ENCODE data around the gene DNM2.

The DNM2 gene

GRCh38 chr19:10870955-10871603, 153.2 kb downstream of the DNM2 start, which contains the start of gene CARM1:
Gene CARM1 (plus strand): TSS chr19:10871553. CDS start chr19:10871703, 150 bp downstream.
- H3K27ac ChIP-seq (replicated peaks) = peak within 1 kb of the TSS; percentile 32; the same call in 1 of the 2 replicates
- H3K4me3 ChIP-seq (replicated peaks; ENCODE audit: insufficient read depth, low read length) = peak within 1 kb of the TSS; percentile 88
- H3K27me3 ChIP-seq (ENCODE audit: insufficient read depth, poor library complexity, severe bottlenecking) = no peaks in the 10 kb centered on the region
- TF ChIP-seq REST (IDR thresholded peaks at IDR 0.05; ENCODE audit: insufficient replicate concordance, low read depth) (no peak), CTCF (IDR thresholded peaks at IDR 0.05; ENCODE audit: insufficient read depth, low read length) (peak; percentile 14), POLR2AphosphoS5 (IDR thresholded peaks at IDR 0.05; ENCODE audit: low read depth) (no peak)
- DNase-seq (ENCODE audit: low read depth in 1 of 2, low spot score in 1 of 2) = peak; percentile 94 to 98

GRCh38 chr19:10871711-10872545, 154.0 kb downstream of the DNM2 start:
- H3K27ac ChIP-seq (replicated peaks) = no peak overlapping the region
- no peak for DNase-seq (ENCODE audit: low read depth in 1 of 2, low spot score in 1 of 2)

More at GRCh38 chr19:10871711-10872545, 154.0 kb downstream of the DNM2 start:
- no peak for TF ChIP-seq SPI1 (IDR thresholded peaks at IDR 0.05; ENCODE audit: borderline replicate concordance, low read depth)
- TF ChIP-seq POLR2AphosphoS5 (IDR thresholded peaks at IDR 0.05; ENCODE audit: low read depth) = no peak
- TF ChIP-seq GABPA (IDR thresholded peaks at IDR 0.05; ENCODE audit: low read depth) = no peak
- TF ChIP-seq REST (IDR thresholded peaks at IDR 0.05; ENCODE audit: insufficient replicate concordance, low read depth) = no peak
- TF ChIP-seq CTCF (IDR thresholded peaks at IDR 0.05; ENCODE audit: insufficient read depth, low read length) = no peak
- no peaks in the 10 kb centered on the region for H3K27me3 ChIP-seq (ENCODE audit: insufficient read depth, poor library complexity, severe bottlenecking)
- H3K4me3 ChIP-seq (replicated peaks; ENCODE audit: insufficient read depth, low read length) = peak overlapping the region; percentile 88
